KOPT-K1 (cell line): ENCODE results near the gene MYL7.
"Not testable (repeated sequence)": the region's sequence is repeated elsewhere in the genome, so short reads cannot be mapped to it uniquely, and the experiment has no call there.

ENCODE experiments used
- H3K27ac ChIP-seq: fragments of 200-600 bp; sonication (generic); 2 replicates; pipeline ENCODE4 v1.5.1; 2016; ENCODE audit warnings: antibody characterized with exemption, mild to moderate bottlenecking, low read depth, low read length; ENCODE audit not compliant: poor library complexity, severe bottlenecking
- H3K36me3 ChIP-seq: fragments of 200-600 bp; sonication (generic); 2 replicates; pipeline ENCODE4 v1.5.1; 2017; ENCODE audit warnings: antibody characterized with exemption, mild to moderate bottlenecking, low read length, moderate library complexity; ENCODE audit not compliant: insufficient read depth
- H3K9me3 ChIP-seq: fragments of 200-600 bp; sonication (generic); 2 replicates; pipeline ENCODE4 v1.5.1; 2017; ENCODE audit warnings: antibody characterized with exemption, low read length, mild to moderate bottlenecking; ENCODE audit not compliant: insufficient read depth, poor library complexity, severe bottlenecking

The MYL7 gene

DNA sequence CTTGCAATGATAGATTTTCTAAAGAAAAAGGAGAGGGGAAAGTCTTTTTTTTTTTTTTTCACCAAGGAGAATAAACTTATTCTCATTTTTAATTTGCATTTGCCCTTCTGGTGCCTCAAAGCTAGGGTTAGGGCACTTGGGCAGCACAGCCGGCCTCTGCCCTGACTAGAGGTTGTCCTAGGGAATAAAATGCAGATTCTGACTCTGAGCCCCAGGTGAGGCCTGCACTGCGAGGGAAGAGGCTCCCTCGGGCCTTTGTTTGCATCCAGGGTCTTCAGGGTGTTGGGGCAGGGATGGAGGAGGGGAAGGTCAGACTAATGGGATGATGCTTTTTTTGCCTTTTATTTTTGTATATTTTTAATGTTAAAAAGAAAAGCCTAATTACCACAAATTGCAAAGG lies 7.8 kb downstream of the MYL7 start:
- Histone ChIP-seq H3K36me3 (no peaks in the 10 kb centered on the region), H3K9me3 (no peaks in the 10 kb centered on the region), H3K27ac (no peak overlapping the region)

DNA sequence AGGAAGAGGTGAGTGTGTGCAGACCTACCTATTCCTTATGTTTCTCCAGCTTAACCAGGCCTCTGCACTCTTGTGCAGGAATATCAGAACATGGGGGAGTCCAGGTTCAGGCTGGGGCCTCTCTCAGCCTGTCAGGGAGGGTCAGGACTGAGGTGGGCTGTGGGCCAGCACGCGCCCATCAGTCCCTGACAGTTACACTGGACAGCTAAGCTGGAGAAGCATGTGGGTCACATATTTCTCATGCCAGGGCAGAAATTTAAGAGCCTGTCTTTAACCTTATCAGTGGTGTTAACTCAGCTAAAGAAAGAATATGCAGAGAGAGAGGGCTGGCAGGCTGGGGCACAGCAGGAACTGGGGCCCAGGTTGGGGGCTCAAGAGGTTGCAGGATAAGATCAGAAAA lies 9.1 kb downstream of the MYL7 start:
- H3K9me3 ChIP-seq = peaks cover 11% of the 10 kb centered on the region
- H3K27ac ChIP-seq = peak overlapping the region; percentile 16
- H3K36me3 ChIP-seq = no peaks in the 10 kb centered on the region

DNA sequence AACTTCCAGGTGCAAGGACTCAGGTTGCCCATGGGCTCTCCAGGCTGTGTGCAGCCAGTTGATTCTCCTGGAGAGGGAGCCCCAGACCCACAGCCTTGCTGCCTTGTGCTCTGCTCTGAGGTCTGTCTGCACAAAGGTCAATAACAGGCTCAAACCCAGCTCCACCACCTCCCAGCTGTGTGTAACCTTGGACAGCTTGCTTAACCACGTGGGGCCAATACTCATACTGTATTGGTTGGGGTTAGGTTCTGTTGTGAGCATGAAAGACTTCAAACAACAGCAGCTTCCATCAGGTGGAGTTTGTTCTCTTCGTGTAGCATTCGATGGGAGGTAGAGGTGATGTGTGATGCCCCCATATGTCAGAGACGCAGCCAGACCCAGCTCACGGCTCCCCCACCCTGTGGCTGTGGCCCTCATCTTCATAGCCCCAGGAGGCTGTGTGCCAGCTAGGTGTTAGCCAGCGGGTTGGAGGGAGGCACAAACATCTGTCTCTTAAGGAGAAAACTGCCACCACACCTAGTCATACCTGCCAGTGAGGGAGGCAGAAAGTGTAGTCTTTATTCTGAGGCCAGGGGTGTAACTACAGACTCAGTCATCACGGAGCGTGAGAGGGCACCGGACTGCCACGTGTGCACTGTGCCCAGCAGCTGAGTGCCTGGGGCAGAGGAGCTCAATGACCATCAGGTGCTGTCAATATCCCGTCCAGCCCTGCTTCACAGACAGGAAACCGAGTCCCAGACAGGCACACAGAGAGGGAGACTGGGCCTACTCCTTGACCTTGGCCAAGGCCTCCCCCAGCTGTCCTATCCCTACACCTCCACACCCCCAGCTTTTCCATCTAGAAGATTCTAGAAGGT lies 9.7 kb downstream of the MYL7 start:
- Histone ChIP-seq H3K9me3 (peaks cover 17% of the 10 kb centered on the region), H3K36me3 (no peaks in the 10 kb centered on the region), H3K27ac (peak overlapping the region; percentile 16)

DNA sequence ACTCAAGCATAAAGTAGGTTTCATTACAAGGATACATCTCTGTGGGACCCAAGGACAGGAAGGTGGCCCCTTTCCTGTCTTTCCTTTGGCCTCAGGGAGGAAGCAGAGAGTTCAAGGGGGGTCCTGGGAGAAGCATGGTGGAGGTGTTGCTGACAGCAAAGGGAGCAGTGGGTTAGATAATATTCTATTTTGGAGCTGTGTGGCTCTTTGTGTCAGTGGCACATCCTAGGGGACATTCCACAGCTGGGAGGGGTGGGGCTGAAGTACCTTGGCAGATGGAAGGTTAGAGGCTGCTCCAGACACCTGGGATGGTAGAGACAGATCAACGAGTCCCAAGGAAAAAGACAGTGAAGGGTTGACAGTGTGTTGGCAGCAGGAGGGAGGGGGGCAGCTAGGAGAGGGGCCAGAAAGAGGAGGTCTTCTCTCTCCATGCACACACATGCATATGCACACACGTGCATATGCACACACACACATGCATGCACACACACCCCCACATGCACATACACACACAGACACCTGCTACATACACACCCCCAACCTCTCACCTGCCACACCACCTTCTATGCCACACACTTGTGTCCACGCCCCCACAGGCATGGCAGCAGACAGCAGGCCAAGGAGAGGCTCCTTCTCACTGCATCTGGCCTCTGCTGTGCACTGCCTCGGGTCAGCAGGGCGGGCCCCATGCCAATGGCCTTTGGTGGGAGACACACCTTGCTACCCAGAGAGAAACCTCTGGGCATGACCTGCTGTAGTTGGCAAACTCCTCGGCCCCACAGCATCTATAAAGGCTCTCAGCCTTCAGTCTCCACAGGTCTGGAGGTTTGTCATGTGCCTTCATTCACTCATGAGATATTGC lies 12.2 kb downstream of the MYL7 start:
- H3K27ac ChIP-seq = peak overlapping the region; percentile 6
- peaks cover 18% of the 10 kb centered on the region for H3K9me3 ChIP-seq

DNA sequence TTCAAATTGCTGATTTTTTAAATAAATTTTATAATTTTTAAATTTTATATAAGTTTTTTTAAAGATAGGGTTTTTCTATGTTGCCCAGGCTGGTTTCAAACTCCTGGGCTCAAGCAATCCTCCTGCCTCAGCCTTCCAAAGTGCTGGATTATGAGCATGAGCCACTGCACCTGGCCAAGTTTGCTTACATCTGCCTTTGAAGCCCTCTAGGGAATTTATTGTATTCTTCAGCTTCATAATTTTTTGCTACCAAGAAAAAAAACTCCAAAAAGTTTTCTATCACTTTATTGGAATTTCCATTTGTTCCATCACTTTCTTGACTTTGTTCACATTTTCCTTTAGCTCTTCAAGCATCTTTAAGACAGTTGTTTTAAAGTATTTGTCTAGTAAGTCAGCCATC lies 14.0 kb downstream of the MYL7 start:
- peaks cover 18% of the 10 kb centered on the region for H3K9me3 ChIP-seq
- H3K27ac ChIP-seq = no peak overlapping the region
- peaks cover under 1% of the 10 kb centered on the region for H3K36me3 ChIP-seq

More for the DNA sequence above, 12.2 kb downstream of the MYL7 start:
- no peaks in the 10 kb centered on the region for H3K36me3 ChIP-seq

DNA sequence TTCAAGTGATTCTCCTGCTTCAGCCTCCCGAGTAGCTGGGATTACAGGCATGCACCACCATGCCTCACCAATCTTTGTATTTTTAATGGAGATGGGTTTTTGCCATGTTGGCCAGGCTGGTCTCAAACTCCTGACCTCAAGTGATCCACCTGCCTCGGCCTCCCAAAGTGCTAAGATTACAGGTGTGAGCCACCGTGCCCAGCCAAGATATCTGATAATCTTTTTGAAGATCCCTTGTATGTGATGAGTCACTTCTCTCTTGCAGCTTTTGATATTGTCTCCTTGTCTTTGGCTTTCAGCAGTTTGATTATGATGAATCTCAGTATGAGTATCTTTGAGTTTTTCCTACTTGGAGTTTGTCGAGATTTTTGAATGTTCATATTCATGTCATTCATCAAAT lies 14.6 kb downstream of the MYL7 start:
- peaks cover 18% of the 10 kb centered on the region for H3K9me3 ChIP-seq
- not testable (repeated sequence) for H3K27ac ChIP-seq

DNA sequence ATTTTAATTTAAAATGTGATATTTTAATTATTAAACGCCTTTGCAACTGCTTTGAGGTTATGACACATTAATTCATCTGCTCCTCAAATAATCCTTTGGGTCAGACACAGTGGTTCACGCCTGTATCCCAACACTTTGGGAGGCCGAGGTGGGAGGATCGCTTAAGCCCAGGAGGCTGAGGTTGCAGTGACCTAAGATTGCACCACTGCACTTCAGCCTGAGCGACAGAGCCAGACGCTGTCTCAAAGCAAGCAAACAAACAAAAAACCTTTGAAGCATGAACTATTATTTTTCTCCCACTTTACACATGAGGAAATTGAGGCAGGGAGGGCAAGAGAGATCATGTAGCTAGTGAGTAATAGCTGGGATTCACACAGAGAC lies 16.3 kb downstream of the MYL7 start:
- H3K36me3 ChIP-seq = peaks cover 24% of the 10 kb centered on the region
- peaks cover 18% of the 10 kb centered on the region for H3K9me3 ChIP-seq
- no peak overlapping the region for H3K27ac ChIP-seq

More for the DNA sequence above, 14.6 kb downstream of the MYL7 start:
- H3K36me3 ChIP-seq = not testable (repeated sequence)

DNA sequence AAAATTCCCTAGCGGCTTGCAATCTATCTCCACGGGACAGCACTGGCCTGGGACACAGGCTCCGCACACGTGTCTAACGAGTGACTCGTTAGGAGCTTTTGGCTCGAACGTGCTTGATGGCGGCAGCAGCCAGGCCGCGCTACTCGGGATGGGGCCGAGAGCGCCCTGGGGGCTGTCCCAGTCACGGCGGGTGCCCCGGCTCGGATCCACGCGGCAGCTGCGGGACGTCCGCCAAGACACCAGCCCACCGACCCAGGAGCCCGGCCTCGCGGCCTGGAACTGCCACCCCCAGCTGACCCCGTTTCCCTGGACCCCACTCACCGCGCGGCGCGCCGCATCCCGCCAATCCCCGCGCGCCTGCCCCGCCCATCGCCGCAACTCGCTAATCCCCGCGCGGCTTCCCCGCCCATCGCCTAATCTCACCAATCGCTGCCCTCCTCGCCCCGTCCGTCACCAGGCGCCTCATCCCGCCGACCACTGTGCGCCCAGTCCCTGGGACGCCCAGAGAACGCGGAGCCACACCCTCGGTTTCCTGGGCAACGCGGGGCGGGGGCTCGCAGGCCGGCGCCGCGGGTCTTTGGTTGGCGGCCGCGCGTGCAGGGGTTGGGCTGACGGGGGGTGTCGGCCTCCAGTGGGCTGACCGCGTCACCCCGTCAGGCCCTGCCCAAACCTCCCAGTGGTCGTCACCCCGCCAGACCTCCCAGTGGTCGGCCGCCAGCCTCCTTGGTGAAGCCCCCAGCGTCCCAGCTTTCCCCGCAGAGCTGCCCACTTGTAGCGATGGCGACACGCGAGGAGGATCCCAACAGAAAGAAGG lies 17.7 kb downstream of the MYL7 start, which contains the start of gene POLD2:
Gene POLD2 (minus strand): TSS at position 359 of the 814 bp plus-strand sequence. CDS start 1,495 bp downstream, outside the sequence.
- H3K27ac ChIP-seq = peak within 1 kb of the TSS; percentile 86
- H3K9me3 ChIP-seq = peaks cover 18% of the 10 kb centered on the region
- H3K36me3 ChIP-seq = peaks cover 39% of the 10 kb centered on the region

DNA sequence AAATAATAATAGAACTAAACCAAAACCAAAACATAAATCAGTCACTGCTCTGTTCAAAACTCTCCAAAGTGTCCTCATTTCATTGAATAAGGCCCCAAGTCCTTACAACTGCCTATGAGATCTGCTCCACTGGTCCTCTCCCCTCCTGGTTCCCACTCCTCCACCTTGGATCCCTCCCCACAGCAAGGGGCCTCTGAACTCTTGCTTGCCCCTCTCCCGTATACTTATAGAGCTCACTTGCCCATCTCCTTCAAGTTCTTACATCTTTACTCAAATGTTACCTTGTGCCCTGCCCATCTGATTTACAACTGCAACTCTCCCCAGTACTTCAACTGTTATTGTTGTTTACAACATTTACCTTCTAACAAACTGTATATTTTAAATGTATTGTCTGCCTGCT lies 18.6 kb downstream of the MYL7 start:
- peaks cover 47% of the 10 kb centered on the region for H3K36me3 ChIP-seq
- H3K27ac ChIP-seq = peak overlapping the region; percentile 86
- H3K9me3 ChIP-seq = peaks cover 12% of the 10 kb centered on the region

DNA sequence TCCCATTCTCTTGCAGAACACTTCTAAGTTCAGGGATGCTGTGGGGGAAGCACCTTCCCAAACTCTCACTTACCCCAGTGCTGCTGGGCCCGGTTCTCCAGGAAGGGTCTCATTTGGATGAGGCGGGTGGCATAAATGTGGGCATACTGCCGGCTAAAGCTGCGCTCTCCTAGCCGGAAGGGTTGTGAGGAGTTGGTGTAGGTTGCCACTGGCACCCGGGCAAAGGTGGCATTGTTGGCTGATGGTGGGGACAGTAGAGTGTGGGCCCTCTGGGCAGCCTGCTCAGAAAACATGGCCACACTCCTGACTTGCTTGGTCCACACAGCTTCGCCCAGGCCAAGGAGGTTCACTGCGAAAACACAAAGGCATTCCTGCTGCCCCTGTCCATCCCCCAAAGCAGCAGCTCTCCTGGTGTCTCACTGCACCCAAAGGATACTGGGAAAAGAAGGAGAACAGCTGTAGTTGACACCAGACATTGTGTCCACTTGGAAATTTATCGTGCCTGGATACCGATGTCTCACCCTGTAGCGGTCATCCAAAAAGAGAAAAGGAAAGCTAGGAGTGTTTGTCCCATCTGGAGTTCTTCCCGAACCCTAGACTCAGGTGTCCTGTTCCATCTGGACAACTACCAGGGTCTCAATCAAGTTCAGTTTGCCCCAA lies 19.2 kb downstream of the MYL7 start:
- Histone ChIP-seq H3K36me3 (peaks cover 54% of the 10 kb centered on the region), H3K9me3 (peaks cover 5% of the 10 kb centered on the region), H3K27ac (peak overlapping the region; percentile 86)

DNA sequence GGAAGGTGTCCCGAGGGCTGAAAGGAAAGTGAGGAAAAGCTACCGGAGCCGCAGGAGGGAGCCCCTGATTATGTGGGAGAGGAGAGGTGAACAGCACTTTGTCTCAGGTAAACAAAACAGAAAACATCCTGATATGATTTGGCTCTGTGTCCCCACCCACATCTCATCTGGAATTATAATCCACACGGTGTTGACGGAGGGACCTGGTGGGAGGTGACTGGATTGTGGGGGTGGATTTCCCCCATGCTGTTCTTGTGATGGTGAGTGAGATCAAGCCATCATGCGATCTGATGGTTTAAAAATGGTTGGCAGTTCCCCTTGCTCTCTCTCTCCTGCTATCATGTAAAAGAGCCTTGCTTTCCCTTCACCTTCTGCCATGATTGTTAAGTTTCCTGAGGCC lies 20.7 kb downstream of the MYL7 start:
- Histone ChIP-seq H3K9me3 (no peaks in the 10 kb centered on the region), H3K27ac (peak overlapping the region; percentile 26), H3K36me3 (peaks cover 69% of the 10 kb centered on the region)

DNA sequence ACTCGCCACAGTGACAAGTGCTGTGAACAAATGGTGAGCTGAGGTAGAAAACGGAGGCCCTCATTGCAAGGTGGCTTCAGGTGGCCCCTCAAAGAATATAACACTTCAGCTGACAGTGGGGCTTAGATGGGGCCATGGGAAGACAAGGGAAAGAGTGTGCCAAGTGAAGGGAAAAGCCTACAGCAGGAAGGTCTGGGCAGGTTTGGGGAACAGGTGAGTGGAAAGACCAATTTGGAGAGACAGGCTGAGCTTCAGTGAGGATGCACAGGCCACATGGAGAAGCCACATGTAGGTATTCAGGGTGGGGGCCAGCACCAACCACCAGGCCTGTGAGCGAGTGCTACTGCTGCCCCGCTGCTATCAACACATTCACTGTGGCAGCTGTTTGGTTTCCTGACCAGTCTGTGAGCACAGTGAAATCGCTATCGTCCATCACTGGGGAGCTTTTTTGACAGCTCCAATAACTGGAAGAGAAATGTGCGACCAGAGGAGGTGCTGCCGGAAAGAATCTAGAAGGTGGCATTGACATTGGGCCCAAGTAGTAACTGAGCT lies 21.2 kb downstream of the MYL7 start:
- peaks cover 74% of the 10 kb centered on the region for H3K36me3 ChIP-seq
- peak overlapping the region; percentile 26 for H3K27ac ChIP-seq
- H3K9me3 ChIP-seq = no peaks in the 10 kb centered on the region

DNA sequence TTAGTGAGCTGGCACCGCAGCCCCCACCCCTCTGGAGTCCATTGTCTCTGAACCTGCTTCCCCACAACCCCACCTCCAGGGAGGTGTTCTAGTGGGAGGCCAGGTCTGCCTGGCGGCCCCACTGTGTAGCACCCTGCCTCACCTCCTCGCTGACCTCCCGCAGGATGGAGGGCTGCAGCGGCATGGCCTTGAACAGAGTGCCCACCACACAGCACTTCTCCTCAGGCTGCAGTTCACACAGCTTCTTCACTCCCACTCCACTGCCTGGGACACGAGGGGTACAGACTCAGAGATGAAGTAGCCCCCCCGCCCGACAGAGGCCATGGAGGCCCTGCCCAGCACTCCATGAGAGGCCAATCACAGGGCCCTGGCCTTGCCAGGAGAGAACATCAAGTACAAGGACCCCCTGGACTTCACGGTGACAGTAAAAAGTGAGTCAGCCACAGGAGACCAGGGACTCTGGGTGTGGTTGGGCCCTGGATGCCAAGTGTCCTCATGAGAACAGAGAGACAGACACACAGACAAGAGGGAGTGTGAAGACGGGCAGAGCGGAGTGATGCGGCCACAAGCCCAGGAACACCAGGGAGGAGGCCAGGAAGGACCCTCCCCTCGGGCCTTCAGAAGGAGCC lies 23.2 kb downstream of the MYL7 start:
- Histone ChIP-seq H3K36me3 (peaks cover 93% of the 10 kb centered on the region), H3K27ac (peak overlapping the region; percentile 39), H3K9me3 (no peaks in the 10 kb centered on the region)
